ENCODE results near the gene FANCC. TPM values are rescaled to one million over a fixed set of nuclear protein-coding genes. Genes with fewer than 3 reads are reported as not detected.

FANCC gene
- polyA plus RNA-seq, 1 donor, result 24.8 TPM

DNA sequence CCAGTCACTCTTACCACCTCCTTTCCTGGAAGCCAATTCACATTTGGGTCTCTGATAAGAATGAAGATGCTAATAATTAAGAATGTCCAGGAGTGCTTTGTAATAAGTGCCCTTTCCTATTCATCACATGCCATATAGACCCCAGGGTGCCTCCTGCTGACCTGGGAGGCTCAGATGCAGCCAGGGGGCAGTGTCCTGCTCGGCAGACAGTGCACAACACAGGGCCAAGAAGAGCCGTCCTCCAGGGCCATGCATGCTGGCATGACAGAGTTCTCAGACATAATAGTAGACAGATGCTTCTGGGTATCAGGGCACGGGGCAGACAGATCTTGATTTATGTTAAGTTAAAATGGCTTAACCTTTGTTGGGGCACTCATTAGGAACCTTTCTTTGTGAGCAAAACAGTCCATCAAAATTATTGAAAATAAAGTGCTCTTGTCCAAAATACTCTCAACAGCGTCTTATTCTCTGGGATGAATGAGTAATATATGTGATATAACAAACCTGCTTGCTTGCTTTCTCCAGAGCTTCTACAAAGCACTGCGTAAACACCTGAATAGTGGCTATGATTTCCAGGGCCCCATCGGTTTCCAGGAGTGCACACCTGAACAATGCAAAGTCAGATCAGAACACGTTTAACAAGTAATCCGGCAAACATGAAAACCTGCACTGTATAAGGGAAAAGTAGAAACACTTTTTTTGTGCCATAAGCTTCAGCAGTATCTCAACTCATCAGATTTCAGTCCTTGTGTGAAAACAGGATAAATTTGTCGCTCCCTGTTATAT is 192.7 kb downstream of the FANCC start:
- no peak for DNase-seq

DNA sequence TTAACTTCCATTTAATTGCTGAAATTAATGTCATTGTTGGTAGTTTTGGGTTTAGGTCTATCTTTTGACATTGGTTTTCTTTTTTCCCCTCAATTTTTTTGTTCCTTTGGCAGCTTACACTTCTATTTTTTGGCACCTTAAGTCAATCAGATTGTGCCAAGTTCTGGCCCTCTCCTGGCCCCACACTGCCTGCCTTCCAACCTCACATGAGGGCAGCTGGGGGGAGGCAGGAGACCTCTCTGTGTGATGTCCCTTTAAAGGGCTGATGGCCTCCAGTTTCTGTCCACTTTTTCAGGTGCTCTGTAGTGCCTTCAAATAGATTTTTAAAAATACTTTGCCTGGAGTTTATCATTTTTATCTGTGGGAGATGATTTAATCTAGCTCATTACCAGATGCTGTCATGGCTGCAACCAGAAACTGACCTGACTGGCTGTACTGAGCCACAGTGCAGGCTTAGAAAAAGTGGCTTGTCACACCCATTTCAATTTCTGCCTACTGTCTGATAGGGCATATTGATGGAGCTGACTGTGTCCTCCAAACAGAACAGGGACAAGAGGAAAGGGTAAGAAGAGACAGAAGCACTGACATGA is 196.6 kb downstream of the FANCC start:
- DNase-seq, result no peak

DNA sequence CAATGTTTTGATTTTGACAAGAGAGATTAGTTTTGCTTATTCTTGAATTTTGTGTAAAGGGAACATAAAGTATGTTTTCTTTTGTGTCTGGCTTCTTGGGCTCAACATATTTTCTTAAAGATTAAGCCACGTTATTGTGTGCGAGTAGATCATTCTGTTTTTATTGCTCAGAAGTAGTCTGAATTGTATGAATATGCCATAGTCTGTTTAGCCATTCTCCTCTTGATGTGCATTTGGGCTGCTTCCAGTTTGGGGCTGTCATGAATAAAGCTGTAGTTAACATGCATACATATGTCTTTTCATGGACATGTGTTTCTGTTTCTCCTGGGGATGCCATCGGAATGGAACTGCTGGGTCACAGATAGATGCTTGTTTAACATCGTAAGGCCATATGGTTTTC is 198.9 kb downstream of the FANCC start:
- no peak for DNase-seq

- DNase-seq, result no peak
These were observed 200.7 kb downstream of the FANCC start for GRCh38 chr9:95116808-95117204.

DNA sequence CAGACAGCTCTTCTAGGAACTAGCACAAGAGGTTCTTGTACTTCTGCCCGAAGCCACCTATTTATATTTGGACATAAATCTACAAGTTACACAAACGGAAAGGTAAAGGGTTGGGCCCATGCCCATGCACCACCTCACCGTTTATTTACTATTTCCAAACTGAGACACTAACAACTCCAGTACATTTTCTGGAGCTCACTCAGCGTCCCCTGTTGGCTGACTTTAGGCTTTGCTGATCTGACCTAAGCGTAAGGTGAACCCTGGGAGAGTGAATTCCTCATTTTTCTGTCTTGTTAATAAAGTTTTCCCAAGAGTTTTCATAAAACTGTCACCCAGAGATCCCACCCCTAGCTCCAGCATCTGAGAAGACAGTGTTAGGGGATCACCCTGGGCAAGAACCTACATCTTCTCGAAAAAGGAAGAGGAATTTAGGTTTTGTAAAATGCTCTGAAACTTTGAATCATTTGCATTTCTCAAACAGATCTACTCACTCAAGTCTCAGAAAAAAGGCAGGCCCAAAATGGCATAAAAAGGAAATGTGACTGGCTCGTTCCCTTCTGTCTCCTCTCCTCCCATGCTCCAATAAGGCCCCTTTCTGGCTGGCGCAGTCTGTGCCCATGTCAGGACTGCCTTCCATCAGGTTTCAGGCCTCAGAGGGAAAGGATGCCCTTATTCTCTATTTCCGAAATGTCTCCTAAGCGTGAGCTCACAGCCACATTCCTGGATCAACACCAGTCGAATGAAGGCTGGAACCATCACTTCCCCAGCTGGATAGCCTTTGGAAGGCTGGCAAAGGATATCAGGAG is 201.3 kb downstream of the FANCC start:
- DNase-seq, result no peak

GRCh38 chr9:95115104-95115503 is 202.4 kb downstream of the FANCC start:
- no peak for DNase-seq

GRCh38 chr9:95112436-95113280 is 204.9 kb downstream of the FANCC start:
- DNase-seq, result no peak

DNA sequence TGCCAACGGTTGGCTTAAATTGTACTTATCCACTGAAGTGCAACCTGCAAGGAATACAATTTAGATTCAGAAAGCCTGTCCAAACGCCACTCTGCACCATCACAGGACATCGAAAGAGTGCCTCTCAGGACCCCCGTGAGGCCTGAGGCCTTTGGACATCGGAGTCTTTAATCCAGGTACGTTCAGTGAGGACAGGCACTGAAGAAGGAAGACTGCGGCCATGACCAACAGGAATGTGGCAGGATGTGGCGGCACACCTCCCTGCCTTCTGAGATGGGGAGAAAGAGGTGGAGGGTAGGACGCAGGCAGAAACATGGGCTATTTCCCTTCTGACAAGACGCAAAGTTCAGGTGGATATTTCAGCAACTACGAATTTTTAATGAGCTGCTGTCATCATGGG is 205.8 kb downstream of the FANCC start:
- DNase-seq, result no peak

GRCh38 chr9:95110921-95111525 is 206.5 kb downstream of the FANCC start:
- no peak for DNase-seq

GRCh38 chr9:95109456-95109855 is 208.1 kb downstream of the FANCC start:
- DNase-seq, result no peak

GRCh38 chr9:95108777-95109176 is 208.7 kb downstream of the FANCC start:
- DNase-seq, result no peak

- no peak for DNase-seq
These were observed 209.5 kb downstream of the FANCC start for GRCh38 chr9:95107976-95108375.

DNA sequence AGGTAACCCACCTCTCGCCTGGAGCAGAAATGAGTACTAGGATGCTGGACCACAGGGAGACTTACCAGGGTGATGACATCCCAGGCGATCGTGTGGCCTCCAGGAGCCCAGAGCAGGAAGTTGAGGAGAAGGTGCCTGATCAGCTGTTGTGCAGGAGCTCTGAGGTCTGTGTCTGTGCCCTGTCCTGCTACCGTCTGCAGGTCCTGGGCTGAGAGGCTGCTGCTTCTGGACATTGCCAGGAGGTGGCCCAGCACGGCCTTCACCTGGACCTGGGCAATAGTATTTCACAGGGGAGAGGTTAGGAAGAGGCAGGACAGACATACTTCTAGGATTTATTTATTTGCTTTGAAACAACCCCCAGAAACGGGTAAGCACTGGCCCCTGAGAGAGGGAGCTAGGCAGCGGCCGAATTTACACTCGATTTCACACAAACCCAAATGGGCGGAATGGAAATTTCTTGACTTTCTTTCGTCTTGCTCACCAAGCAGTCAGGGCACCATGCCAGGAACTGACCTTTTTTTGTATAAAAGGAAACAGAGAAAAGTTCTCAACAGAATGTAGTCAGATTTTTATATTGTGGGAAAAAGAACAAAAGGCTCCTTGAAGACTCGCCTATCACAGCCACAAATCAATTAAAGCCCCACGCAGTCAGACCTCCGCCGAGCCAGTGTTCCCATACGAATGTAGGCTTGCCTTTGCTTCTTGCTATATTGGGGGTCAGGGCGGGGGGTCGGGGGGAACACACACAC is 210.3 kb downstream of the FANCC start:
- no peak for DNase-seq

- DNase-seq, result no peak
These were observed 211.8 kb downstream of the FANCC start for GRCh38 chr9:95105519-95106287.

DNA sequence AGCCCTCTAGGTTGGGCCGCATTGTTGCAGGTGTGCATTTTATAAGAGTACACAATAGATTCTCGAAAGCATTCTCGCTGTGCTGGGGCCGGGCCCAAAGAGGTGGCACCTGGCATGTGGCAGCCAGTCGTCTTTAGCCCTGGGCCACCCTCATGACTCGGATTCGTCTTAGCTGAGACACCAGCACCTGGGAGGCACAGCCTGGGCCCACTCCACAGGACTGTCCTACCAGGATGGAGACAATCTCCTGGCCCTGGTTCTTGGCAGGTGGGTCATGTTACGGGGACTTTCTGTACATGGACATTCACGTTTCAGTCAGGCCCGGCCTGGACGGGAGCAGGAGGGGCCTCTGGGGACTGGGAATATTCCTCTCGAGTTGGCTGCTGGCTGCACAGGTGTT is 212.5 kb downstream of the FANCC start:
- no peak for DNase-seq

- DNase-seq, result no peak
These were observed 212.9 kb downstream of the FANCC start for GRCh38 chr9:95104581-95104960.

DNA sequence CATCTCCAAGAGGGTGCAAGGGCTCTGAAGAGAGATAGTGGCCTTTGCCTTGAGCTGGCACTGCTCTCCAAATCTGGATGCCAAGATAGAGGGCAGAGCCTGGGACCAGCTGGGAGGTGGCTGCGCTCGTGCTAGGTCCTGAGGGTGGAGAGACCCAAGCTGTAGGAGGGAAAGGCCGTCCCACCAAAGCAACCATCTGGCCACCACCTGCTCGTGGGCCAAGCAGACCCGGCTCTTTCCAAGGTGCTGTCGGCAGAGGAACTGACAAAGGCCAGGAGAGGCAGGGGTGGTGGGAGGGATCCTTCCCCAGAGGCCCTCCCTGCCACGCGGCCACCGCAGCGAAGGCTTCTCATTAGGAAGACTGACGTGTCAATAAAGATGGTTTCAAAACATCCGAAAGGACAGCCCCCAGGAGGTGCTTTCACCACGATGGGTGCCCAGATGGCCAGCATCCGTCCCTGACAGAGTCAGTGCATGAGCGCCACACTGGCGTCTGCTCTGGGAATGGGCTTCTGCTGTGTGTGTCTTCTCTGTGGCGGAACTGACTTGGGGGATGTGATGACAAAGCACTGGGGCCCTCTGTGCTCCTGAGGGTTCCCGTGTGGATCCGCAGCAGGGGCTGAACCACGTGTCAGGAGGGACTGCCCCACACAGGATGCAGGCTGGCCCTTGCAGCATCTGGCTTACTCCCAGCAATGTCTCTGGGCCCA is 213.5 kb downstream of the FANCC start:
- DNase-seq, result no peak

DNA sequence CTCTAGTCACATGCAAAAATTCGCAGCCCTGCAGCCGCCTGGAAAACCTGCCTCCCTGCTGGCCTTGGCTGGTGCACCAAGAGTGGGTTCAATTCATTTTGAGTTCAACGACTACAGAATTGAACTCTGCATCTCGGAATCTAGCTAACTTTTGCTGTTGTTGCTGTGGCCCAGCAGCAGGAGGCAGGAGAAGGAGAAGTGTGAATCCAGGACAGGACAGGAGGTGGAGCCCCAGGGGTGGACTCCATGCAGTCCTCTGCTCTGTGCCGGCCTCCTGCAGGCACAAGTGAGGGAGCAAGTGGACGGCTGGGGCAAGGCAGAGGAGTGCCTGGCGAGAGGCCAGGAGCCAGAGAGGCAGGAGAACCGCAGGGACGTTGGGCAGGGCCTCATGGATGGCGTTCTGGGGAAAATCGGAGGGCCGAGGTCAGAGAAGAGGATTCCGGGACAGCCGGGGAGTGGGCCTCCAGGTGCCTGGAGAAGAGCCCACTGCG is 214.2 kb downstream of the FANCC start:
- no peak for DNase-seq

GRCh38 chr9:95102572-95102971 is 214.9 kb downstream of the FANCC start:
- DNase-seq, result no peak
